Loucy (cell line): ENCODE measurements around the gene BEAN1.

Experiments
- H2AFZ ChIP-seq: fragments of 200-600 bp; sonication (generic); 2 replicates; pipeline ENCODE4 v1.6.0; 2016; ENCODE audit warnings: antibody characterized with exemption, mild to moderate bottlenecking, low read length, moderate library complexity
- H3F3A ChIP-seq: fragments of 200-600 bp; 2 replicates; pipeline ENCODE4 v1.6.0; 2016; ENCODE audit warnings: antibody characterized with exemption, low read depth, mild to moderate bottlenecking
- H3K27me3 ChIP-seq: fragments of 200-600 bp; sonication (generic); 2 replicates; pipeline ENCODE4 v1.6.1; 2014; ENCODE audit warnings: low read length, mild to moderate bottlenecking; ENCODE audit not compliant: insufficient read depth, poor library complexity, severe bottlenecking
- H3K36me3 ChIP-seq: fragments of 200-600 bp; sonication (generic); 2 replicates; pipeline ENCODE4 v1.6.1; 2016; ENCODE audit warnings: low read length; ENCODE audit not compliant: insufficient read depth
- H3K4me1 ChIP-seq: fragments of 200-600 bp; sonication (generic); 2 replicates; pipeline ENCODE4 v1.5.1; 2014; ENCODE audit warnings: low read length, mild to moderate bottlenecking; ENCODE audit not compliant: insufficient read depth, poor library complexity, severe bottlenecking
- H3K4me2 ChIP-seq: fragments of 200-600 bp; sonication (generic); 2 replicates; pipeline ENCODE4 v1.6.0; 2014; ENCODE audit warnings: antibody characterized with exemption, low read length, low read depth, mild to moderate bottlenecking; ENCODE audit not compliant: poor library complexity, severe bottlenecking
- H3K4me3 ChIP-seq: fragments of 200-600 bp; sonication (generic); 2 replicates; pipeline ENCODE4 v1.5.1; 2014; ENCODE audit warnings: low read length, mild to moderate bottlenecking, mixed read lengths; ENCODE audit not compliant: poor library complexity, severe bottlenecking
- H3K79me2 ChIP-seq: fragments of 200-600 bp; sonication (generic); 2 replicates; pipeline ENCODE4 v1.6.1; 2014; ENCODE audit warnings: low read length; ENCODE audit not compliant: insufficient read depth
- H3K9ac ChIP-seq: fragments of 200-600 bp; sonication (generic); 2 replicates; pipeline ENCODE4 v1.6.0; 2014; ENCODE audit warnings: mild to moderate bottlenecking, low read depth, low read length, moderate library complexity; ENCODE audit not compliant: poor library complexity, severe bottlenecking
- H3K9me2 ChIP-seq: fragments of 200-600 bp; sonication (generic); replicated peaks from 2 replicates; pipeline ENCODE4 v1.6.1; 2016; ENCODE audit warnings: low read depth, low read length, mixed read lengths
- H3K9me3 ChIP-seq: fragments of 200-600 bp; sonication (generic); 2 replicates; pipeline ENCODE4 v1.6.1; 2014; ENCODE audit warnings: mild to moderate bottlenecking, antibody characterized with exemption, low read length, low read depth; ENCODE audit not compliant: insufficient read depth
- H4K20me1 ChIP-seq: fragments of 200-600 bp; sonication (generic); 2 replicates; pipeline ENCODE4 v1.6.0; 2014; ENCODE audit warnings: antibody characterized with exemption, low read length, mild to moderate bottlenecking; ENCODE audit not compliant: insufficient read depth, poor library complexity, severe bottlenecking
- CTCF ChIP-seq: fragments of 200-600 bp; sonication (generic); conservative IDR thresholded peaks from 2 replicates; pipeline ENCODE4 v1.5.1; 2014; ENCODE audit warnings: mild to moderate bottlenecking, antibody characterized with exemption, low read length
- EZH2phosphoT487 ChIP-seq: fragments of 200-600 bp; IDR thresholded peaks from 2 replicates; pipeline ENCODE4 v1.6.1; 2018; ENCODE audit warnings: antibody characterized with exemption, mild to moderate bottlenecking, moderate library complexity, borderline replicate concordance

Gene BEAN1, protein sequence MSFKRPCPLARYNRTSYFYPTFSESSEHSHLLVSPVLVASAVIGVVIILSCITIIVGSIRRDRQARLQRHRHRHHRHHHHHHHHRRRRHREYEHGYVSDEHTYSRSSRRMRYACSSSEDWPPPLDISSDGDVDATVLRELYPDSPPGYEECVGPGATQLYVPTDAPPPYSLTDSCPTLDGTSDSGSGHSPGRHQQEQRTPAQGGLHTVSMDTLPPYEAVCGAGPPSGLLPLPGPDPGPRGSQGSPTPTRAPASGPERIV

DNA sequence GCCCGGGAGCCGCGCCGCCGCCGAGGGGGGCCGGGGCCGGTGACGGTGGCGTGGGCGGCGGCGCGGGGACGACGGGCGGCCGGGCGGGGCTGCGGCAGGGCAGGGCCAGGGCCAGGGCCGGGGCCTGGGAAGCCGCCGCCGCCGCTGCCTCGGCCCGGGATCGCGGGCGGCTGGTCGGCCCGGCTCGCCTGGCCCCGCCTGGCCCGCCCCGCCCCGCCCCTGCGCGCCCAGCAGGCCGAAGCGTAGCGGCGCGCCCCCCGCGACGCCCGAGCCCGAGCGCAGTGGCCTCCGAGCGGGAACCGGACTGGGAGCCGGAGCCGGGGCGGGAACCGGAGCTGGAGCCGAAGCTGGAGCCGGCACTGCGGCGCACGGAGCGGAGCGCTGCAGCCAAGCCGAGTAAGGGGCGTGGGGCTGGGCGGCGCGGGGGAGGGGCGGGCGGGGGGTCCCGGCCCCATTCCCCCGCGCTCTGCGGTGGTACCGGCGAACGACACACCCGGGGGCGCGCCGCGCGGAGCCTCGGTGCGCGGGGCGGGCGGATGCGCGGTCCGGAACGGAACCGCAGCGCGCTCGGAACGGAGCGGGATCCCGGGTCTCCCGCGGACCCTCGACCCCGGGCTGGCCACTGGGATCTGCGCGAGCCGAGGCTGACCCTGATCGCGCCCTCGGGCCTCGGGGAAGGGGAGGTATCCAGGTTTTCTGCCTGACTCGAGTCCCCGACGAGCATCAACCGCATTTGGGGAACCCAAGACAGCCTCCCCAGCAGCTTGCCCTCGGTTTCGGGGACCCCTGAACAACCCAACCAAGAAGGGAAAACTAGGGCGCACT, at the start of gene BEAN1:
TSS of gene BEAN1 (plus strand) at position 260 of the 825 bp plus-strand sequence. CDS start 10,382 bp downstream, outside the sequence.
- no peaks in the 10 kb centered on the region for H4K20me1 ChIP-seq
- H3K9me3 ChIP-seq: no peaks in the 10 kb centered on the region
- H3K36me3 ChIP-seq: no peaks in the 10 kb centered on the region
- H2AFZ ChIP-seq: no peak within 1 kb of the TSS
- no peak for TF ChIP-seq EZH2phosphoT487
- no peak for TF ChIP-seq CTCF
- no peaks in the 10 kb centered on the region for H3K9me2 ChIP-seq
- H3K79me2 ChIP-seq: no peaks in the 10 kb centered on the region
- H3K9ac ChIP-seq: no peak within 1 kb of the TSS
- no peaks in the 10 kb centered on the region for H3K27me3 ChIP-seq
- H3K4me3 ChIP-seq: no peak within 1 kb of the TSS
- H3F3A ChIP-seq: no peaks in the 10 kb centered on the region
- H3K4me2 ChIP-seq: no peak within 1 kb of the TSS
- H3K4me1 ChIP-seq: no peaks in the 10 kb centered on the region

DNA sequence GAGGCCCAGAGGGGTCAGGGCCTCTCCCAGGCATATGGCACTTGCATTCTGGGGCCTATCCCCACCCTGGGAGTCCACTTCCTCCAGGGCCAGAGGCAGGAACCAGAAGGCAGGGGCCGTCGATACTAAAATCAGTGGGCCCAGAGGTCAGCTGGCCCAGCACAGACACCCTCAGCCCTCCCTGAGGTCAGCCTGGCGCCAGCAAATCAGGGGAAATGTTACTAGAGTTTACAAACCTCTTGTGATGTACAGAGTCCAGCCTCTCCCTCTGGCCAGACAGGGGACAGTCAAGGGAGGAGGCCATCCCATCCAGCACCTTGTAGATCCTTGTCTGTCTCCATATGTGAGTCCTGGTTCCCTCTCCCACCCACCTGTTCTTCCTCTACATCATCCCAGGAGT, 49.8 kb upstream of the BEAN1 start:
- Histone ChIP-seq H3K79me2 (no peaks in the 10 kb centered on the region), H3K9ac (no peak overlapping the region), H3K4me2 (no peak overlapping the region), H3K4me3 (no peak overlapping the region), H3K36me3 (no peaks in the 10 kb centered on the region), H3K9me3 (no peaks in the 10 kb centered on the region), H3K9me2 (no peaks in the 10 kb centered on the region), H2AFZ (no peak overlapping the region), H3K27me3 (no peaks in the 10 kb centered on the region), H3F3A (no peaks in the 10 kb centered on the region), H3K4me1 (no peaks in the 10 kb centered on the region), H4K20me1 (no peaks in the 10 kb centered on the region)
- no peak for TF ChIP-seq EZH2phosphoT487

GRCh38 chr16:66378741-66379570, 48.1 kb upstream of the BEAN1 start:
- TF ChIP-seq CTCF (no peak), EZH2phosphoT487 (no peak)
- no peaks in the 10 kb centered on the region for H3F3A ChIP-seq

More at GRCh38 chr16:66378741-66379570, 48.1 kb upstream of the BEAN1 start:
- H3K27me3 ChIP-seq: no peaks in the 10 kb centered on the region
- no peaks in the 10 kb centered on the region for H3K36me3 ChIP-seq
- no peak overlapping the region for H2AFZ ChIP-seq
- no peaks in the 10 kb centered on the region for H4K20me1 ChIP-seq
- H3K4me3 ChIP-seq: no peak overlapping the region
- no peak overlapping the region for H3K4me2 ChIP-seq
- H3K4me1 ChIP-seq: no peaks in the 10 kb centered on the region
- H3K9me3 ChIP-seq: no peaks in the 10 kb centered on the region
- H3K9me2 ChIP-seq: no peaks in the 10 kb centered on the region
- H3K9ac ChIP-seq: no peak overlapping the region
- H3K79me2 ChIP-seq: no peaks in the 10 kb centered on the region
